CD4-positive, alpha-beta T cell treated with Interleukin-15 for 1 hour (primary cell): Measurements from ENCODE around the gene UROS.

ENCODE experiments used
- DNase-seq: peaks from one replicate; pipeline ENCODE4 v3.0.0-alpha.2; 2020

UROS gene

DNA sequence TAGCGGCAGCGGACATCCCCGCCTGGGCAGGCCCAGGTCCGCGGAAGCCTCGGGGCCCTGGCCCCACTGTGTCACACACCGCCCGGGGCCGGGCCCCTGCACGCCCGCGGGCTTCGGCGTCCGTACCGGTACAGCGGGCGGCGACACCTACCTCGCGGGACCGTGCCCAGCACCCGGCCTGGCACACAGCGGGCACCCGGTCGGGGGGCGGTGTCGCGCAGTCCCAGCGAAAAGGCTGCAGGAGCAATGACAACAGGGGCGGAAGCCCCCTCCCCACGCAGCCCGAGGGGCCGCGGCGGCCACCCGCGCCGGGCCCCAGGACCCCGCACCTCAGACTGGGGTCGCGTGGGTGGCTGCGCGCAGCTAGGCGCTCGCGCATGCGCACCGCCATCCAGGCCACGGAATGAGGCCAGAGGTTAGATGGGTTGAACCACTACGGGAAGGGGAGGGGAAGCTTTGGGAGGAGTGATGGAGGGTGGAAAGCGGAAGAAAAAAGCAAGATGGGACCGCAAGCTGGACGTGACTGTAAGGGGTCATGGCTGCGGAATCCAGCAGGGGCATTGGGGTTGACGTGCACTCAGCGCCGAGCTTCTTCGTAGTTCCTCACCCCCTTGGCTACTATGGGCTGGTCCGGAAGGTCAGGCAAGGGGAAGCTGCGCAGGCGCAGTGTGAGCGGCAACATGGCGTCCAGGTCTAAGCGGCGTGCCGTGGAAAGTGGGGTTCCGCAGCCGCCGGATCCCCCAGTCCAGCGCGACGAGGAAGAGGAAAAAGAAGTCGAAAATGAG is at the start of gene UROS, which contains the start of gene BCCIP:
UROS (minus strand) TSS at position 381 of the 785 bp plus-strand sequence. CDS start 6,759 bp downstream, outside the sequence.
BCCIP (plus strand) TSS at position 669 of the 785 bp plus-strand sequence; CDS start at position 681, 12 bp downstream.
- DNase-seq: peak; percentile 91

DNA sequence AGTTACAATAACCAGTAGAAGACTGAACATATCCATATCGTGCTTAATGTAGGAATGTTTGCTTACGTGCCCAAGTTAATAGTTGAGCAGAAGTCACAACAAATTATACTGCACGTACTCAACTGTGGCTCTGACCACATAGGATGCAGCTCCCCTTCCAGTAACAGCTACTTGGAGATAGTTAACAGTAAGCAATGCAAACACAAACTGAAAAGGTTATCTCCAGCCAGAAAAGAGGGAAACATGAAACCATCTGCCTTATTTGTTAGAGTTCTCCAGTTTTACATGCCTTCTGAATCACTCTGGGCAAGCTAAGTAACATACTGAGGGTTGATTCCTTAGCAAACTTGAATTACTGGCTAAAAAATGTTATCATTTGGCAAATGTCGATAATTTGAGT is 48.3 kb upstream of the UROS start:
- DNase-seq: no peak

DNA sequence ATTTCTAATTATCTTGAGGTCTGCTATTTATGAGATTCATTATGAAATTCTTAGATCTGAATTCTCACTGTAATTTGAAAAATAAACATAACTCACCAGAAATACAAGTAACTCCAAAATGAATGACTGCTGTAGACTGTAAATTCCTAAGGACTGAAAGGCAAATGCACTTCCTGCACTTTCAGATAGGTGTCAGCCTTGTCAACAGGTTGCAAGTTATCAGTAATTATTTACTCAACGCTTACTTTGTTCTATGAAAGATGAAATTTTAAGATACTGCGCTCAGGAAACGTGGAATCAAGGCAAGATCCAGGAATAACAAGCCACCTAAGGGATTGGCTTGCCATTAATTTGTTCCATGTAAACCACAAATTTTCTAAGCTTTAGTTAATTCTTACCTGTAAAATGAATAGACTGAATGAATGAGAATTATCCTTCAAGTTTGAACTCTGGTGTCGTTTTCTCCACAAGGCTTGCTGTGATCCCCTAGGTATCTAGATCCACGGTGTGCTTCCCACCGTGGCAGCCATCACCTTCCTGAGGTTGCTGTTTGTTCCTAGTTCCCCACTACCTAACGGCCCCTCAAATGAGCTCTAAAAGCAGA is 45.4 kb upstream of the UROS start:
- no peak for DNase-seq

DNA sequence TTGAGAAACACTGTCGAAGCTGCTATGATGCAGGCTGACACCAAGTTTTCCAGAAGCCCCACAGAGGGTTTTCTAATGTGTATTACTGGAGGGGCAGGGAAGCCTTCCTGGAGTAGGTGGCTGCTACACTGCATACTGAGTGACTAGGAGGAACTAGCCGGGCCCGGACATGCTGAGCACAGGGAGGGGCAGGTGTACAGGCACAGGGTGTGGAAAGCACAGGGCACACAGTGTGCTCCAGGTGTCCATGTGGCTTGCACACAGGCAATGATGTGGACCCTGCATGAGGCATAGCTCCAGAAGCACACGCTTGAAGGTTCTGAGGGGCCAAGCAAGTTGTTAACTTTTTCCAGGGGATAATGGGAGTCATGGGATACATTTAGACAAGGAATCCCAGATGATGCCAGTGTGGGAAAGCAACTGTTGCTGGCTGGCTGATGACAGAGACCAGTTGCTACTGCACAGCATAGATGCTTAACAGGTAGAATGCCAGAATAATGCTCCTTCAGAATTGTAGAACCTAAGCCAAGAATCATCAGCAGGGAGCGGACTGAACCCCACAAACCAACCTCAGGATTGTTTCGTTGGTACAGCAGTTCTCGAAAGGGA is 43.5 kb upstream of the UROS start:
- no peak for DNase-seq

DNA sequence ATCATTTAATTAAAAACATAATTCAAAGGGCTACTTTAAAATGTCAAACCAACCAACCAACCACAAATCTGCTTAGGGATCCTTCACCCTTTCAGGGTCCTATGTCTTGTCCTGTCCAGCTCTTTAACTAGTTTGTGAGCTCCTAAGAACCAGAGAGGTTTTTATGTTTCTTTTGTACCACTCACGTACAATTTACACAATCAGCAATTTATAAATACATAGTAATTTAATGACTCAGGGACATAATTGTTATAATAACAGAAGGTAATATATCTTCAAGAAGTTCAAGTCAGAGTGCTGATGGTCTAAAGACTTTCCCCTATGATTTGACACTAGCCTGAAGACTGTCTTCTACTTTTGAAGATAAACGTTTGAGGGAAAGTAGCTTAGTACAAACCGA is 42.1 kb upstream of the UROS start:
- DNase-seq: no peak

DNA sequence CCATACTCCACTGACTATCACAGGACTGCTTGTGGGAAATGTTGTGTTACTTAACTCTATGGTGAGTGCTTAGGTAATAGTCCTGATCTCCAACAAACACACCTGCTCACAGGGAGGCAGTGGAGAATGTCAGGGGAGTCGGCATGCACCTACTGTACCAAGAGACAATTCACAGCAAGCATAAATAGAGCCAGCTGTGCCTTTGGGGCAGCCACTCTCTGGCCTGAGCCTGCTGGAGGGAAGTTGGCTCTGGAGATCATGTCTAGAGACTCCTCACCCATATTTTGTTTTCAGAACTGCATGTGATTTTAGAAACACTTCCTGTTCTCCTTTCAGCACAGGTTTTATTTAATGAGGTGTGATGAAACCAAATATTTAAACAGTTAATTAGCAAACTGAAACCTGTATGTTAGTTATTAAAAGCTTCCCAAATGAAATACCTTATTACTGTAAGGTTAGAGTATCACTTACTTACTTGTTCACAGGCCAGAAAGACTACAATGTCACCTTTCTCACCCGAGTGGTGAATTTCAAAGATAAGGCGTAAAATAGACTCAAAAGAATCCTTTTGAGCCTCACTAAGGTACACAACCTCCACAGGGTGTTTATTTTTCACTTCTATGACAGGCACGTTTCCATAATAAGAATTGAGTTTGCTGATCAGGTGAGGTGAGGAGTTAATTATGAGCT is 36.2 kb upstream of the UROS start:
- no peak for DNase-seq

DNA sequence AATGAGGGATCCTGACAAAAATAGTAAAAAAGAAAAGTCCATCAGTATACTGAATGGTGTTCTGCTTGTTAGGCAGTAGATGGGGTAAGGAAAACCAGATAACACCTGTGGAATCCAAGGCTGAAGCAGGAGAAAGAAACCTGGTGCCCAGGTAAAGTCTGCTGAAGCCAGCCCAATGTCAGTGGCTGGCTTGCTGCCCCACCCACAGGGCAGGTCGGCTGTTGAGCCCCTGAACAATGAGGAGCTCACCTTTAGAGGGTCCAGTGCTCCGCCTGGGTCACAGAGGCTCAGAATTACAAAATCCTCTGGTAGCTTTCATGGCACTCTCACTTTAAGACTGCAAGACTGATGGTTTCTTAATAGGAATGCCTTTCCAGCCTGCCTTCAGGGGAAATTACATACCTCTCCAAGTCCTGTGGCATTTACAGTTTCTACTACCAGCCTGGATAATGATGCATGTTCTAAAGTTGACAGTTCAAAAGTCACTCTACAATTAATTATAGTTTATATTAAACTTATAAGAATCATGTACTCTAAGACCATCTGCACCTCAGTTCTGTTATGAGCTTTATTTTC is 34.2 kb upstream of the UROS start:
- DNase-seq: no peak

DNA sequence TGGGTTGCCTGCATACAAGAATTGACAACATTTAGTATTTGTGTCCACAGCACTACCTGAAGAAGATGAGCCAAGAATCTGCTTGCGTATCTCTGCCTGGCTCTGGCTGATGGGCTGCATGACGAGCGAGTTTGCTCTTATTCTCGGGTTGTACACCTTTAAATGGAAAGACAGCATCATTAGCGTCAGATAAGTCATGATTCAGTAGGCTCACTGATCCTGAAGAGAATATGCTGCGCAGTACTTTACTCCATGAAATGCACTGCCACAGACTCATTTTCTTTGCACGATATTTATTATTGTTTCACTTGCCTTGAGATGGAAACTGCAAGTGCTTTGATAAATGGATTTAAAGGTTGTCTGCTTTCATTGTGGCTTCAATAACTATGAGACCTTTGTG is 29.4 kb upstream of the UROS start:
- DNase-seq: no peak

DNA sequence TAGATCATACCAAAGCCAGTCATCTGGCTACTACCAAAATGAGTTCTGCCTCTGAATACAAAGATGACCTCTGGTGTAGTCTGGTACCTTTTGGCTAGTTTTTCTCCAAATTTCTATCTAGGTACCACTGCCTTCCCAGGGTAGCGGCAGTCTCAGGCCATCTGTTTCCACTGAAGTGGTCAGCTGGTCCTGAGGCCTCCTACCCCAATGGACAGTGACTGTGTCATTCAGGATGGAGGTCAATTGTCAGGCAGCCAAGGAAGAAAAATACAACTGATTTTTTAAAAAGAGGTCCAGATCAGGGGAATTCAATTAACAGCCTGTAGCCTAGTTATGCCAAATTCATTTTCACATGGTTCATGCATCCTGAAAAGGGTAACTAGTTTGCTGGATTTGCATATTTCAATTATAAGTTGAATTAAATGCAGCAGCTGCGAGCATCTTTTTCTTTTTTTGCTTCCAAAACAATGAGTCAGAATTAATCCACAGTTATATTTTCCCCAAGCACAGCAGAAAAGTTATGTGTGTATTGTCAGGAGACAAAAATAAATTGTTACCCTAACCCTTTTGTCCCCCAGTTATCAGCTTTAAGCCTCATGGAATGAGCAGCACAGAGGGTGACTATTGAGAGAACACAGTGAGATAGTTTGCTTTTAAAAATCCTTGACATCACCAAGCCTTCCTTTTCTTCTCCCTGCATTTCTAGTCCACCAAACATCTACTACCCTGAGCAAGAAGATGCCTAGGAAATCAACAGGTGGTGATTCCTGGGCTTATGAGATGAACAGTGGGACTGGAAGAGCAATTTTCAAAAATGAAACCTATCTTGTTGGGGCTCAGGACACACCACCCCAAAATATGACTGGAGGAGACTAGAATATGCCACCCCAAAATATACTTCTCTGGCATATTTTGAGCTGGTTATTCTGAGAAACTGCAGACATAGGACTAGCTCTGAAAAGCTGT is 28.0 kb upstream of the UROS start:
- no peak for DNase-seq

DNA sequence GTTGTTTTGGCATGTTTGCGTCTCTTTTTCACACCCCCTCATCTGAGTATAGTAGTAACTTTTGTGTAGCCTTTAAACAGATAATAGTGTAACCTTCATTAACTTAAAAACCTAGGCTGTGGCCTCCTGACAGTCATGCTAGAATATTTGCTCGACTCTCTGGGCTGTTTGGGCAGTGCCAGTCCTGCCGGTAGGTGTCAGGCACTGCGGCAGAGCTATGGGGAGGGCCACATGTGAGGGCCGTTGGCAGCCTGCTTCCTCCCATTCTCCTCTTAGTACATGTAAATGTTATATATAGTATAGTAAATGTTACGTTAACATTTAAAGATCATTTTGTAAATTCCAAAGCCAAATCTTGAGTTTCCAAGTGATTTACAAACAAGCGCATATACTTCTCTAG is 26.4 kb upstream of the UROS start:
- DNase-seq: no peak

DNA sequence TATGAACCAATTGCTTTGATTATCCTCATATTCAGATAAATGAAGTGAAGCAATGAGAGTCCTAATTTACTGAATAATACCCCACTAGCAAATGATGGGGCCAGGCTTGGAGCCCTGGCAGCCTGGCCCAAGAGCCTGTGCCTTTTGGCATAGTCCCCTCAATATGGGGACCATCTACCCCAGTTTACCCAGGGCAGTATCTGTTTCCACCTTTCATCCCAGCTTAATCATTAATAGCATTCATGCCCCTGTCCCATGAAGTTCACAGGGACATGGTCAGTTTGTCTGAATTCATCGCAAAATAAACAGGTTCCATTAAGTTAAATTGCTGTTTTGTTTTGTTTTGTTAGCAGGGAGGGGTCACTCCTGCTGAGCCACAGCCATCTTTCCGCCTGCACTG is 25.8 kb upstream of the UROS start:
- no peak for DNase-seq

DNA sequence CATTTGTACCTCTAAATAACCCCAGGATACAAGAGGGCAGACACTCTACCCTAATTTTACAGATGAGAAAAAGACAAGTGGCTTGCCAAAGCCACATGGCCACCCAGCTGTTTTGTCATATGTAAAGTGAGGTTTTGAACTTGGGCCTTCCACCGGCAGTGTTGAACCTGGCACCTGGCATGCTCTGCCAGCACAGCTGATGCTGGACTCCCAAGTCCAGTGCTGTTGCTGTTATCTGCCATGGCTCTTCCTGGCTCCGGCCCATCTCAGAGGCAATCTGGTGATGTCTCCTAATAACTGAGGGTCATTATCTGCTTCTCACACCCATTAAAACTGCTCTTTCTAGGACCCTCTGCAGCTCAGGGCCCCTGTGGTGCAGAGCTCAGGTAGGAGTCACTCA is 25.3 kb upstream of the UROS start:
- no peak for DNase-seq

DNA sequence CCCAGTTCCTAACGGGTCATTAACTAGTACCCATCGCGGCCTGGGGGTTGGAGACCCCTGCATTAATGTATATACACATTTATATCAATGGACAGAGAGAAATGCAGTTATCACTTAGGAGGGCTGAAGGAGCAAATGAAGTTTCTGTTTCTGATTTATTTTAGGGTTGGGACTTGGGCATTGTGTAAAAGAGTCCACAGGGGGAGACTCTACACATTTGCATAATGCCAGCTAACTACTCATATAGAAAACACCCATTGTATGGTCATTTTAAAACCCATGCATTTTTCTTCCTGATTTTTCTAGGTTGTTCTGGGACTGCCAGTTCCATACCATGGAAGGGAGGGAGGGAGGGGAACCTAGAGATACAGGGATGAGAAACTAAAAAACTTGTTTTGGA is 23.8 kb upstream of the UROS start:
- no peak for DNase-seq

DNA sequence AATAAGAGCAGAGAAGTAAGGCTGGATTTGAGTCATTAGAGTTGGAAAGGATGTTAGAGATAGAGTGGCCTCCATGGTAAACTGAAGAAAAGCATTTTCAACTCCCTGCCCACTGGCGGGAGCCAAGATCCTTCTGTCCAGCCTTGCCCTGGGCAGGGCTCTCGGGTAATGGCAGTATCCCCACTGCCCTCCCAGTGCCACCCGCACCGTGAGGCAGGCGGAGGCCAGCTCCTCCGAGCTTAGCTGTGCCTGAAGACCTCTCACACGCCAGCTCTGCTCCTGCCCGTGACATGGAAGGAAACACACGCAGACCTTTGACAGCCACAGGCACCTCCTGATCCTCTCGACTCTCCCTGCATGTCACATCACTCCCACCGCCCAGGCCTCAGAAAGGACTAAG is 22.6 kb upstream of the UROS start:
- no peak for DNase-seq

DNA sequence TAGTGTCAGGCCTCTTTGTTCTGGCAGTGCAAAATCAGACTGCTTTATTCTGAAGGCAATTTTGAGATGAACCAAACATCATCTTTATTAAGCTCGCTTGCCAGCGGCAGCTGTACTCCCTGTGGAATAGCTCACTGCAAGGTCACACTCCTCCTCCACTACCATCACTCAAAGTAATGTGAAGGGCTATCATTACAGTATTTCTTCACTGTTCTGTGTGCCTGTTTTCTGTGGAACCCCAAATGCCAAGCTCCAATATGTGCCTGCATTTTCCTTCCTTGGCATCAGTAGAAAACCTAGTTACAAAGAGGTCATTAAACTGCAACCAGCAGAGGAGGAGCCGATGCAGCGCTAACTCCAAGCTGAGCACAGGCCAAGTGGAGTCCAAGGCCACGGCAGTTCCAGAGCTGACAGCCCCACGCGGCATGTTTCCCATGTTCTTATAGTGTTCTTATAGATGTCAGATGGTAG is 21.7 kb upstream of the UROS start:
- DNase-seq: no peak

DNA sequence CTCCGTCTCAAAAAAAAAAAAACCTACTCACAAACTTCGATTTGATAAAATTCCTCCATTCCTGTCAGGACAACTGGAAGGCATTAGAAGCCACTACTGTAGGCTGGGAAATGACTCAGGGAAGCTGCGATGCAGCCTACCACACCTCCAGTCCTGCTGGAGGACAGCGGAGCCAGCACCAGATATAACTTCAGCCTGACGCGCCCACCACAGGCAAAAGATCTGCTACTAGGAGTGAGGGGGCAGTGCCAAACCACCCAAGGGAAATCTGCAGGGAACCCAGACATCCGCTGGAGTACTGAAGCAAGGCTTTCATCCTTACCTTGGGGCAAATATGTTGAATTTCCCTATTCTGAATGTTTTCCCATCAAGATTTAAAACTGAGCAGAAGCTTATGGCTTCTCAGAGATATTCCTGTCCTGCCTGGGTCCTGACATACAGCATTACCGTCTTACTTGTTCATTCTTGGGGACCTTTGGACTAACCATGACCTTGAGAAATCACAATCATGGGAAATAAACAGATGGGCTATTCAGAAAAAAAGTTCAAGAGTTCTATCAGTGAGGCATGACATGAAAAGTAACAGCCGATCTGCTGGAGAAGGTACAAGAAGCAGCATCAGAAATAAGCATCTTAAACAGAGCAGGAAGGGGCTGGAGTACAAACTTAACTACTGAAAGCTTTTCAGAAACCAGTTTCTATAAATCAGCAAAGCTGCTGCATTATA is 20.7 kb upstream of the UROS start:
- no peak for DNase-seq

DNA sequence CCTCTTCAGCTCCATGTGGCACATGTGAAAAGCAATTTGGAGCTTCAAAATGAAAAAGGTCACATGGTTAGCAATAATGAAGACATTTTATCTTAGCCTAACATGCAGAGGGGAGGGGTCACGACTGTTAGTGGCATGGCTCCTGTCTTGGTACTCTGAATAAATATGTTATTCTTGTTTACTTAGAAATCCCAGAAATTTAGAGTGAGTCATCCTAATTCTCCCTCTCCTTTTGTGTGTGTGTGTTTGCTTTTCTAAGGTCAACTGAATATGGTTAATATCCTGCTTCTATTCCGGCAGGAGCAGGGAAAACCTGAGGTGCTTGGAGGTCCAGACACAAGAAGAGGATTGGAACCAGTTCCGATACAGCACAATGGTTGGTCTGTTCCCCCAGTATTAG is 17.9 kb upstream of the UROS start:
- no peak for DNase-seq

DNA sequence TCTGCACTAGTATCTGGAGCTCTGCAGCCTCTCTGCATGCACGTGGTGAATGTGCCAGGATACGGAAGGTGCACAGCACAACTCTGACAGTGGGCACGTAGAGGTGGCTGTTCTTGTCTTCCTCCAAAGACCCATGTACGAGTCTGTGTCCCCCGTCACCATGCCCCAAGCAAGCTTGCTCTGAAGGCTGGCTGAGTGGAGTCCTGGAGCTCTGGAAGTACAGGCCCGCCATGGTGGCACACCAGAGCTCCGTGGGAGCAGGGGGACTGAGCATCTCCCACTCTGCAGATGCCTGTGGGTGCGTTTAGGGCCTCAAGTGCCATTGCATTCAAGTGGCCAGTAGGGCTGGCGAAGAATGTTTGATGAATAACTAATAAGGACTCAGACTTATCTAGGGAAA is 17.3 kb upstream of the UROS start:
- no peak for DNase-seq

DNA sequence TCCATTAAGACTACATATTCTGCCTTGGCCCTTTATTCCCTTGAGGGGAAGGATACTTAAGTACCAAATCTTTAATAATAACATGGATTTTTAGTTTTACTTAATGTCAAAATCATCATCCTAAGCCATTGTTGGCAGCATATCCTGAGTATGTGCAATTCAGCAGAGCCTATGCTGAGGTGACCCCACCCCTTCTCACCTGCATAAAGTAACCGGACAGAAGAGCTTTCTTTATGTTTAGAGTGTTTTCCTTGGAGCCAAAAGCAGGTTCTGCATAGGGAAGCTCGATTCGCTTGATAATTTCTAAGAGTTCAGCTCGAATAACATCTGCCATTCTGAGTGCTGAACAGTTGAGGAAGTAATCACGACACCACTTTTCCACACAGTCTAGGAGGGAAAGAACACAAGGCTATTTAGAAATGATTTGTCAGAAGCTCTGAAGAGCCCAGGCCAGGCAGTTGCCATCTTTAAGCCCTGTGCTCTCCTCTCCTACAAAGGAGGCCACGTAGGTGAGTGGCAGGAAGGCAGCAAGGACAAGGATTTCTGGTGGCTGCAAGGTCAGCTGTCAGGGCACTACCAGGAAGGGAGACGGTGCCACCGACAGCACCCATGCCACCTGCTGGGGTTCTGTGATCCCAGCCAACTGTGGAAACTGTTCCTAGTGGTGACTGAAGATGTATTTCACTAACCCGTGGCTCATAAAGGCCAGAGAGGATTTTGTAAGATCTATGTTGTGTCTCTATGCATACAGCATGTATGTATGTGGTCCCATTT is 15.9 kb upstream of the UROS start:
- DNase-seq: no peak

DNA sequence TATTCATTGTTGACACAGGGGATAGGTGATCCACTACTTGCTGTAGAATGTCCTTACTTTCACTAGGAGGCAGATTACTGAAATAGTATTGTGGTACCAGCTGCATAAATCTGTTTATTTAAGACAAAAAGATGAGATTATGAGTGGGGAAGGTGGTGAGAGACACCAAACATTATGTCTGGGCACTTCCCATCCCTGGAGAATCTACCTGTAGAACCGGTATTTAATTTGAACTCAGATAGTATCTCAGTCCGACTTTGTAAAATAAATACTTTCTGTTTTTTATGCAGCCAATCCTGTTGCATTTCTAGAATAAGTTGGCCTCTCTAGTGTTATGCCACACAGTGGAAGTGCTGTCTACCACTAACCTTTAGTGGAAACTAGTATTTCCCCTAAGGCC is 13.7 kb upstream of the UROS start:
- no peak for DNase-seq
